Neural cell (in vitro differentiated cells): Measurements from ENCODE around the gene SUGCT.

Source experiments
- CTCF ChIP-seq: fragments of 450-650 bp; IDR thresholded peaks from 2 replicates; pipeline ENCODE4 v1.5.1; 2014; ENCODE audit warnings: antibody characterized with exemption, mild to moderate bottlenecking, moderate library complexity; ENCODE audit not compliant: poor library complexity, severe bottlenecking
- POLR2AphosphoS5 ChIP-seq: IDR thresholded peaks from 2 replicates; pipeline ENCODE4 v1.6.1; 2012
- RAD21 ChIP-seq: fragments of 450-650 bp; conservative IDR thresholded peaks from 2 replicates; pipeline ENCODE4 v1.6.1; 2014; ENCODE audit warnings: antibody characterized with exemption, mild to moderate bottlenecking, moderate library complexity

GRCh38 chr7:40882071-40882658, 747.4 kb downstream of the SUGCT start:
- no peak for TF ChIP-seq CTCF
- TF ChIP-seq RAD21: no peak
- TF ChIP-seq POLR2AphosphoS5: no peak
